Lower leg skin (tissue), 4 donors: ENCODE results near the gene CDHR3. TPM values are rescaled to one million over a fixed set of nuclear protein-coding genes. Genes with fewer than 3 reads are reported as not detected.
"Not testable (repeated sequence)": the region's sequence is repeated elsewhere in the genome, so short reads cannot be mapped to it uniquely, and the experiment has no call there.

ENCODE experiments used
- DNase-seq, 2 donors: peaks; one replicate each; pipeline ENCODE4 v3.0.0-alpha.2; 2019; ENCODE audit warnings: low spot score in 2 of 2
- H3K4me3 ChIP-seq: fragments of 200-600 bp; sonication (generic); 2 replicates; pipeline ENCODE4 v1.5.1; 2017; ENCODE audit warnings: mild to moderate bottlenecking, low read depth; ENCODE audit not compliant: poor library complexity, severe bottlenecking
- CTCF ChIP-seq, 3 donors: fragments of 450-650 bp; IDR thresholded peaks; one replicate each; pipeline ENCODE4 v1.5.1; 2016; ENCODE audit warnings: antibody characterized with exemption in 3 of 3, mild to moderate bottlenecking in 3 of 3, moderate library complexity in 2 of 3
- POLR2A ChIP-seq, 2 donors: fragments of 450-650 bp; IDR thresholded peaks; one replicate each; pipeline ENCODE4 v1.6.1; 2016 to 2017; ENCODE audit warnings: antibody characterized with exemption in 2 of 2, mild to moderate bottlenecking in 1 of 2, moderate library complexity in 1 of 2
- WGBS, 2 donors: methylation state at CpG; one replicate each; pipeline ENCODE4 v1.1.5; 2018; 5-methylcytosine and 5-hydroxymethylcytosine counted together
- intact Hi-C: fragments of 100-400 bp; cut with DNase I; formaldehyde crosslinking; loops from one replicate; pipeline ENCODE4 v1.15.0; 2023; ENCODE audit warnings: low total_unique reads
- total RNA-seq, 4 donors: library from RNA; depleted of rRNA; stranded (reverse); fragments of >200 nt; gene quantifications; one replicate each; pipeline ENCODE4 v1.1.0, GENCODE V29; 2016

Gene CDHR3
- total RNA-seq, 4 donors from 2014 or later: 2.4 to 4.2 (median 3.3) TPM; not detected in 1

GRCh38 chr7:106003525-106004064, 40.5 kb downstream of the CDHR3 start:
- H3K4me3 ChIP-seq: no peak overlapping the region
- DNase-seq: peak in 1 of 2 donors; percentile 12
- no peak for TF ChIP-seq POLR2A (IDR thresholded peaks at IDR 0.05)
- no peak for TF ChIP-seq CTCF (IDR thresholded peaks at IDR 0.05)
- WGBS, 2 donors: 84% methylated on average over 5 of the region's 5 CpGs
- intact Hi-C loops: loop anchor here (10.0 kb wide), 1 partner anchor 239 kb away; no protein-coding TSS in a partner anchor

- peak in 1 of 2 donors; percentile 37 for DNase-seq
- H3K4me3 ChIP-seq: no peak overlapping the region
- intact Hi-C loops: loop anchor here (10.0 kb wide), 1 partner anchor 242 kb away; no protein-coding TSS in a partner anchor
- TF ChIP-seq POLR2A (IDR thresholded peaks at IDR 0.05): no peak
- no peak for TF ChIP-seq CTCF (IDR thresholded peaks at IDR 0.05)
- WGBS, 2 donors: 94 to 98% methylated on average over 5 of the region's 5 CpGs
Observed at GRCh38 chr7:106006906-106007305, 43.8 kb downstream of the CDHR3 start.

GRCh38 chr7:106007796-106008195, 44.7 kb downstream of the CDHR3 start:
- 88 to 93% methylated on average over 3 of the region's 3 CpGs for WGBS, 2 donors
- intact Hi-C loops: loop anchor here (10.0 kb wide), 1 partner anchor 243 kb away; no protein-coding TSS in a partner anchor

GRCh38 chr7:106009503-106010226, 46.6 kb downstream of the CDHR3 start:
- no peak for TF ChIP-seq POLR2A (IDR thresholded peaks at IDR 0.05)
- peak in 1 of 3 donors; percentile 78 for TF ChIP-seq CTCF (IDR thresholded peaks at IDR 0.05)
- intact Hi-C loops: loop anchor here (10.0 kb wide), 1 partner anchor 245 kb away; no protein-coding TSS in a partner anchor
- H3K4me3 ChIP-seq: no peak overlapping the region
- 4% methylated on average over 28 to 29 of the region's 29 CpGs for WGBS, 2 donors
- DNase-seq: peak; percentile 80 to 96

More at GRCh38 chr7:106007796-106008195, 44.7 kb downstream of the CDHR3 start:
- DNase-seq: peak in 1 of 2 donors; percentile 29
- not testable (repeated sequence) for H3K4me3 ChIP-seq

- H3K4me3 ChIP-seq: no peak overlapping the region
- TF ChIP-seq POLR2A (IDR thresholded peaks at IDR 0.05) (no peak), CTCF (IDR thresholded peaks at IDR 0.05) (no peak)
- WGBS, 2 donors: 49% methylated on average over 3 of the region's 3 CpGs
- peak in 1 of 2 donors; percentile 10 for DNase-seq
- intact Hi-C loops: no loop called here
Observed at GRCh38 chr7:106010331-106010730, 47.3 kb downstream of the CDHR3 start.

GRCh38 chr7:106010866-106011265, 47.8 kb downstream of the CDHR3 start:
- WGBS, 2 donors: 92 to 95% methylated on average over 4 of the region's 4 CpGs
- intact Hi-C loops: no loop called here
- no peak overlapping the region for H3K4me3 ChIP-seq
- DNase-seq: no peak
- TF ChIP-seq POLR2A (IDR thresholded peaks at IDR 0.05): no peak
- TF ChIP-seq CTCF (IDR thresholded peaks at IDR 0.05): no peak
